Endothelial cell of umbilical vein (primary cell): ENCODE data around the gene FAM83C. TPM values are rescaled to one million over a fixed set of nuclear protein-coding genes. Genes with fewer than 3 reads are reported as not detected.

Experiments used
- BruUV-seq: library from RNA; stranded (reverse); fragments of 400-500 nt; replicated peaks from 2 replicates; lab custom pipeline; 2021; lab: Mats Ljungman, UMichigan
- CTCF ChIA-PET: fragments of 300-600, 350-600 bp; sonication (Branson Sonifier 250); formaldehyde crosslinking; loops from one replicate; lab custom pipeline; 2021; ENCODE audit warnings: antibody characterized with exemption, inconsistent platforms; lab: Charles Lee
- POLR2A ChIA-PET: fragments of 300-600, 350-600 bp; sonication (Branson Sonifier 250); formaldehyde crosslinking; loops from one replicate; lab custom pipeline; 2021; ENCODE audit warnings: antibody characterized with exemption, inconsistent platforms; lab: Charles Lee
- DNase-seq: peaks from one replicate; pipeline ENCODE4 v3.0.0-alpha.2; 2011; ENCODE audit warnings: low read depth, low spot score
- FAIRE-seq: peaks from 2 replicates; lab custom pipeline; 2011; peaks lifted over from hg19 to GRCh38; lab: Jason Lieb, UNC
- H2AFZ ChIP-seq: 2 replicates; pipeline ENCODE4 v1.6.0; 2012; ENCODE audit warnings: low read depth, low read length, control low read depth, inconsistent platforms
- H3K27ac ChIP-seq: 2 replicates; pipeline ENCODE4 v1.5.1; 2011; ENCODE audit warnings: low read depth, mild to moderate bottlenecking, control low read depth, low read length, moderate library complexity; ENCODE audit not compliant: insufficient read depth
- H3K27me3 ChIP-seq, 2 experiments: 2 replicates each; pipeline versions ENCODE4 v1.6.0 to v1.6.1; 2011; ENCODE audit warnings: low read length in 2 of 2, mixed read lengths in 1 of 2; ENCODE audit not compliant: control insufficient read depth in 2 of 2, insufficient read depth in 2 of 2
- H3K36me3 ChIP-seq, 2 experiments: 2 replicates in 1 of 2; 3 replicates in 1 of 2; pipeline ENCODE4 v1.5.1; 2011; ENCODE audit warnings: low read length in 2 of 2, mild to moderate bottlenecking in 1 of 2, moderate library complexity in 1 of 2; ENCODE audit not compliant: control insufficient read depth in 2 of 2, insufficient read depth in 2 of 2; ENCODE audit errors: extremely low read depth in 1 of 2
- H3K4me1 ChIP-seq: 3 replicates; pipeline ENCODE4 v1.5.1; 2011; ENCODE audit warnings: mild to moderate bottlenecking, low read length; ENCODE audit not compliant: control insufficient read depth, insufficient read depth; ENCODE audit errors: extremely low read depth
- H3K4me2 ChIP-seq: 2 replicates; pipeline ENCODE4 v1.6.1; 2011; ENCODE audit warnings: low read length, control low read depth, mixed read lengths; ENCODE audit not compliant: insufficient read depth
- H3K4me3 ChIP-seq, 3 experiments: fragments of 200-600 bp in 1 of 3; sonication (generic), shearing (Covaris generic) in 1 of 3; replicated peaks in 1 of 3; 2 replicates each; pipeline ENCODE4 v1.5.1; 2011 to 2016; ENCODE audit warnings: control low read depth in 3 of 3, low read length in 3 of 3, mild to moderate bottlenecking in 2 of 3, inconsistent platforms in 1 of 3, low read depth in 1 of 3, moderate library complexity in 1 of 3; ENCODE audit not compliant: insufficient read depth in 1 of 3
- H3K79me2 ChIP-seq: 2 replicates; pipeline ENCODE4 v1.6.0; 2012; ENCODE audit warnings: low read length, inconsistent platforms; ENCODE audit not compliant: control insufficient read depth, insufficient read depth
- H3K9ac ChIP-seq: replicated peaks from 2 replicates; pipeline ENCODE3; 2011; ENCODE audit warnings: low read length, control low read depth; ENCODE audit not compliant: insufficient read depth; ENCODE audit errors: extremely low read depth
- H3K9me1 ChIP-seq: replicated peaks from 3 replicates; pipeline ENCODE4 v1.6.0; 2011; ENCODE audit warnings: mild to moderate bottlenecking, low read length; ENCODE audit not compliant: control insufficient read depth, insufficient read depth; ENCODE audit errors: extremely low read depth
- H3K9me3 ChIP-seq: replicated peaks from 2 replicates; pipeline ENCODE4 v1.5.1; 2012; ENCODE audit warnings: low read length, inconsistent platforms; ENCODE audit not compliant: control insufficient read depth, insufficient read depth
- H4K20me1 ChIP-seq: replicated peaks from 2 replicates; pipeline ENCODE3; 2011; ENCODE audit warnings: mild to moderate bottlenecking, low read length; ENCODE audit not compliant: control insufficient read depth, insufficient read depth; ENCODE audit errors: extremely low read depth
- EZH2 ChIP-seq: IDR thresholded peaks from 2 replicates; pipeline ENCODE4 v1.6.1; 2012; ENCODE audit warnings: borderline replicate concordance, low read depth, mild to moderate bottlenecking, moderate library complexity, low read length, inconsistent platforms; ENCODE audit not compliant: severe bottlenecking
- FOS ChIP-seq: IDR thresholded peaks from 2 replicates; pipeline ENCODE4 v1.6.1; 2011; ENCODE audit warnings: mild to moderate bottlenecking, low read length, moderate library complexity, borderline replicate concordance; ENCODE audit not compliant: insufficient read depth
- GATA2 ChIP-seq: IDR thresholded peaks from 2 replicates; pipeline ENCODE4 v1.7.0; 2011; ENCODE audit warnings: low read depth, mild to moderate bottlenecking, moderate library complexity, mixed read lengths, low read length; ENCODE audit not compliant: insufficient read length, insufficient read depth
- JUN ChIP-seq: IDR thresholded peaks from 2 replicates; pipeline ENCODE4 v1.6.1; 2011; ENCODE audit warnings: borderline replicate concordance, low read depth; ENCODE audit not compliant: insufficient read length, insufficient read depth
- MYC ChIP-seq: IDR thresholded peaks from one replicate; pipeline ENCODE4 v1.6.1; 2011; ENCODE audit warnings: mild to moderate bottlenecking, low read depth, low read length
- POLR2A ChIP-seq: IDR thresholded peaks from 2 replicates; pipeline ENCODE4 v1.6.1; 2012; ENCODE audit warnings: low read depth, mild to moderate bottlenecking, control low read depth, low read length
- POLR2AphosphoS5 ChIP-seq: IDR thresholded peaks from 2 replicates; pipeline ENCODE4 v1.6.1; 2012; ENCODE audit warnings: low read depth, mild to moderate bottlenecking, control low read depth, low read length, moderate library complexity; ENCODE audit not compliant: insufficient read depth
- dilution Hi-C: fragments of 300-500 bp; cut with MboI; formaldehyde crosslinking; loops from one replicate; pipeline ENCODE4 v1.15.0; 2019; ENCODE audit warnings: low sequenced_read_pairs; ENCODE audit not compliant: extremely low pct_ligation_motif_present
- intact Hi-C: fragments of 100-400 bp; cut with micrococcal nuclease; formaldehyde crosslinking; loops from one replicate; pipeline ENCODE4 v1.10.0; 2022
- polyA plus RNA-seq, 4 experiments: library from polyadenylated mRNA; depleted of rRNA in 3 of 4; stranded (reverse) in 3 of 4; unstranded in 1 of 4; fragments of >200 nt; gene quantifications; 2 replicates each; pipeline versions ENCODE4 v1.2.1 to v1.2.3, GENCODE V29; 2011 to 2012; ENCODE audit warnings: missing spikeins in 1 of 4
- total RNA-seq: library from RNA; stranded (reverse); gene quantifications from 2 replicates; pipeline ENCODE4 v1.2.3, GENCODE V29; 2021
- TF ChIP-seq, protein P1 (sequence below): IDR thresholded peaks from 2 replicates; pipeline ENCODE4 v1.6.1; 2011; ENCODE audit not compliant: insufficient read depth, insufficient read length
- TF ChIP-seq, protein P2 (sequence below), 2 donors: IDR thresholded peaks; 1 replicate in 1 of 2; 2 replicates in 1 of 2; pipeline ENCODE4 v1.5.1; 2011; ENCODE audit warnings: low read length in 2 of 2, mild to moderate bottlenecking in 2 of 2, moderate library complexity in 2 of 2, control low read depth in 1 of 2, inconsistent platforms in 1 of 2, low read depth in 1 of 2; ENCODE audit not compliant: insufficient read depth in 1 of 2; ENCODE audit errors: extremely low read depth in 1 of 2

Gene FAM83C
- total and polyA plus RNA-seq, 2 donors (not counting 3 experiments of a cell fraction or from before 2014, with no cell fraction given): not detected

DNA sequence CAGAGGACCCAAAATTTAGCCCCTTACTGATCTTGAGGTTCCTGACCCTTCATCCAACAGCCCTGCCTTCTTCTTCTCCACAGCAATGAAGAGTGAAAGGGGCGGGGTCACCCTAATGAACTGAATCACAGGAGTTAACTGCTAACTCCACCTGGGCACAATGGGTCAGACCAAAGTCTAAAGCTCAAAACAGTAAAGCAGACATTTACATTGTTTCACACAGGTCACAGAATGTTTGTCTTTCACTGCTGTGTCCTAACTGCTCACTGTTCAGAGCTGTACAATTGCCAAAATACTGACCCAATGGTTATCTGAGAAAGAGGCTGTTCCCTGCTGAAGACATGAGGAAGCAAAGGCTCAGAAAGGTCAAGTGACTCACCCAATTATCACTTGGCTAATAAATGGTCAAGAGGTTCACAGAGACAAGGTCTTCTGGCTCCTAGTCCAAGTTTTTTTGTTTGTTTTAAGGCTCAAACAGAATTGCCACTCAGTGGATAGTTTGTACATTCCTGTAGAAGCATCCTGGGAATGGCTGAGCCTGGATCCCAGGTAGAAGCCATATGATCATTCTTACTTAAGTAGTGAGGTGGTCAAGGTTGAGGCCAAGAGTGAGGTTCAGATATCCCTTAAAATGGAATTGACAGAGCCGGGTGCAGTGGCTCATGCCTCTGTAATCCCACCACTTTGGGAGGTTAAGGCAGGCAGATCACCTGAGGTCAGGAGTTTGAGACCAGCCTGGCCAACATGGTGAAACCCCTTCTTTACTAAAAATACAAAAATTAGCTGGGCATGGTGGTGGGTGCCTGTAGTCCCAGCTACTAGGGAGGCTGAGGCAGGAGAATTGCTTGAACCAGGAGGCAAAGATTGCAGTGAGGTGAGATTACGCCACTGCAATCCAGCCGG lies 35.1 kb upstream of the FAM83C start:
- intact Hi-C loops: no loop called here
- Histone ChIP-seq H3K27ac (peak overlapping the region; percentile 42), H3K9me3 (no peaks in the 10 kb centered on the region), H3K9me1 (no peaks in the 10 kb centered on the region), H3K79me2 (no peaks in the 10 kb centered on the region), H4K20me1 (no peaks in the 10 kb centered on the region), H3K27me3 (no peaks in the 10 kb centered on the region), H2AFZ (no peak overlapping the region), H3K4me1 (peaks cover 38% of the 10 kb centered on the region), H3K9ac (no peak overlapping the region), H3K36me3 (no peaks in the 10 kb centered on the region), H3K4me3 (no peak overlapping the region), H3K4me2 (peak overlapping the region; percentile 2)
- dilution Hi-C loops: no loop called here
- CTCF ChIA-PET: interaction anchor here (0.7 to 8.1 kb wide), 6 partner anchors 9 to 231 kb away, joined by 3 to 182 read pairs (median 6); no protein-coding TSS in a partner anchor
- POLR2A ChIA-PET: no interaction called here
- DNase-seq: peak; percentile 76
- peak; percentile 99 for FAIRE-seq
- BruUV-seq: no TSS peak
- TF ChIP-seq POLR2AphosphoS5: peak; percentile 87
- TF ChIP-seq, protein P1, sequence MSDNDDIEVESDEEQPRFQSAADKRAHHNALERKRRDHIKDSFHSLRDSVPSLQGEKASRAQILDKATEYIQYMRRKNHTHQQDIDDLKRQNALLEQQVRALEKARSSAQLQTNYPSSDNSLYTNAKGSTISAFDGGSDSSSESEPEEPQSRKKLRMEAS: no peak
- TF ChIP-seq GATA2: peak; percentile 78
- TF ChIP-seq, protein P2, sequence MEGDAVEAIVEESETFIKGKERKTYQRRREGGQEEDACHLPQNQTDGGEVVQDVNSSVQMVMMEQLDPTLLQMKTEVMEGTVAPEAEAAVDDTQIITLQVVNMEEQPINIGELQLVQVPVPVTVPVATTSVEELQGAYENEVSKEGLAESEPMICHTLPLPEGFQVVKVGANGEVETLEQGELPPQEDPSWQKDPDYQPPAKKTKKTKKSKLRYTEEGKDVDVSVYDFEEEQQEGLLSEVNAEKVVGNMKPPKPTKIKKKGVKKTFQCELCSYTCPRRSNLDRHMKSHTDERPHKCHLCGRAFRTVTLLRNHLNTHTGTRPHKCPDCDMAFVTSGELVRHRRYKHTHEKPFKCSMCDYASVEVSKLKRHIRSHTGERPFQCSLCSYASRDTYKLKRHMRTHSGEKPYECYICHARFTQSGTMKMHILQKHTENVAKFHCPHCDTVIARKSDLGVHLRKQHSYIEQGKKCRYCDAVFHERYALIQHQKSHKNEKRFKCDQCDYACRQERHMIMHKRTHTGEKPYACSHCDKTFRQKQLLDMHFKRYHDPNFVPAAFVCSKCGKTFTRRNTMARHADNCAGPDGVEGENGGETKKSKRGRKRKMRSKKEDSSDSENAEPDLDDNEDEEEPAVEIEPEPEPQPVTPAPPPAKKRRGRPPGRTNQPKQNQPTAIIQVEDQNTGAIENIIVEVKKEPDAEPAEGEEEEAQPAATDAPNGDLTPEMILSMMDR (IDR thresholded peaks at IDR 0.05; ENCODE audit: extremely low read depth in 1 of 2, insufficient read depth in 1 of 2, low read depth in 1 of 2, low read length in 2 of 2): no peak
- no peak for TF ChIP-seq EZH2
- TF ChIP-seq MYC: no peak
- TF ChIP-seq POLR2A: no peak
- peak; percentile 66 for TF ChIP-seq JUN
- TF ChIP-seq FOS: peak; percentile 65
